GM12878 (cell line): Measurements from ENCODE around the gene PSMD1. TPM values are rescaled to one million over a fixed set of nuclear protein-coding genes. Genes with fewer than 3 reads are reported as not detected.

ENCODE experiments used
- ATAC-seq: fragments of 200-7000 bp; cut with Tn5 transposase; 3 replicates; pipeline ENCODE4 v1.9.1; 2020; ENCODE audit warnings: mild to moderate bottlenecking, moderate library complexity
- BruUV-seq: library from RNA; stranded (reverse); fragments of 400-500 nt; replicated peaks from 2 replicates; lab custom pipeline; 2021; lab: Mats Ljungman, UMichigan
- CTCF ChIA-PET: fragments of 300-600 bp; sonication (Branson Sonifier 250); formaldehyde crosslinking; extraction: SDS; loops from one replicate; lab custom pipeline; 2021; ENCODE audit warnings: inconsistent platforms; lab: Yijun Ruan, JAX
- POLR2A ChIA-PET: fragments of 350-600 bp; formaldehyde crosslinking; extraction: SDS; loops from one replicate; lab custom pipeline; 2021; ENCODE audit warnings: inconsistent platforms; lab: Charles Lee
- RAD21 ChIA-PET: fragments of 300-600 bp; sonication (Branson Sonifier 250); formaldehyde crosslinking; loops from one replicate; lab custom pipeline; 2023; ENCODE audit warnings: antibody characterized with exemption; ENCODE audit not compliant: unreplicated experiment; lab: Charles Lee
- SMC1A ChIA-PET: fragments of 300-600 bp; sonication (Branson Sonifier 250); formaldehyde crosslinking; loops from one replicate; lab custom pipeline; 2023; ENCODE audit not compliant: unreplicated experiment, uncharacterized antibody; lab: Charles Lee
- DNase-seq: peaks from one replicate; pipeline ENCODE4 v3.0.0-alpha.2; 2011; ENCODE audit warnings: low read depth, low spot score
- FAIRE-seq: peaks from 3 replicates; lab custom pipeline; 2011; peaks lifted over from hg19 to GRCh38; lab: Jason Lieb, UNC
- H2AFZ ChIP-seq: 2 replicates; pipeline ENCODE4 v1.6.0; 2011; ENCODE audit warnings: low read depth, low read length, control low read depth; ENCODE audit not compliant: control insufficient read depth
- H3K27ac ChIP-seq: 2 replicates; pipeline ENCODE4 v1.5.1; 2011; ENCODE audit warnings: control low read depth; ENCODE audit not compliant: control insufficient read depth, insufficient read depth
- H3K27me3 ChIP-seq, 2 experiments: replicated peaks in 1 of 2; 2 replicates each; pipeline versions ENCODE4 v1.6.0 to v1.6.1; 2011; ENCODE audit warnings: low read length in 1 of 2; ENCODE audit not compliant: control insufficient read depth in 2 of 2, insufficient read depth in 2 of 2
- H3K36me3 ChIP-seq, 2 experiments: 2 replicates each; pipeline ENCODE4 v1.5.1; 2011; ENCODE audit warnings: low read length in 1 of 2; ENCODE audit not compliant: control insufficient read depth in 2 of 2, insufficient read depth in 2 of 2
- H3K4me1 ChIP-seq: 2 replicates; pipeline ENCODE4 v1.6.1; 2011; ENCODE audit warnings: mild to moderate bottlenecking, low read length, moderate library complexity, mixed read lengths; ENCODE audit not compliant: control insufficient read depth, insufficient read depth
- H3K4me2 ChIP-seq: 2 replicates; pipeline ENCODE4 v1.6.0; 2011; ENCODE audit warnings: control low read depth; ENCODE audit not compliant: control insufficient read depth, insufficient read depth
- H3K4me3 ChIP-seq: fragments of 200-600 bp; sonication (generic); 2 replicates; pipeline ENCODE4 v1.5.1; 2016
- H3K79me2 ChIP-seq: 2 replicates; pipeline ENCODE4 v1.6.0; 2011; ENCODE audit warnings: low read length; ENCODE audit not compliant: control insufficient read depth, insufficient read depth
- H3K9ac ChIP-seq: 2 replicates; pipeline ENCODE4 v1.8.0; 2011; ENCODE audit warnings: low read length, control low read depth, mixed read lengths; ENCODE audit not compliant: control insufficient read depth, insufficient read depth
- H3K9me3 ChIP-seq: replicated peaks from 3 replicates; pipeline ENCODE4 v1.5.1; 2011; ENCODE audit warnings: mild to moderate bottlenecking, low read length; ENCODE audit not compliant: control insufficient read depth, insufficient read depth
- H4K20me1 ChIP-seq: 2 replicates; pipeline ENCODE4 v1.6.0; 2011; ENCODE audit not compliant: control insufficient read depth, insufficient read depth
- FOXM1 ChIP-seq: IDR thresholded peaks from 2 replicates; pipeline ENCODE4 v1.6.1; 2012; ENCODE audit warnings: low read depth, mild to moderate bottlenecking, inconsistent platforms, low read length, moderate library complexity
- NR2C2 ChIP-seq: IDR thresholded peaks from 2 replicates; pipeline ENCODE4 v1.6.1; 2011; ENCODE audit warnings: borderline replicate concordance, low read depth; ENCODE audit not compliant: control insufficient read depth, insufficient read length
- SIX5 ChIP-seq: IDR thresholded peaks from 2 replicates; pipeline ENCODE4 v1.6.1; 2011; ENCODE audit warnings: mild to moderate bottlenecking, low read depth, low read length, moderate library complexity; ENCODE audit not compliant: severe bottlenecking
- SP1 ChIP-seq: IDR thresholded peaks from one replicate; pipeline ENCODE4 v1.6.1; 2011; ENCODE audit warnings: low read depth, low read length
- STAT1 ChIP-seq: fragments of 450-650 bp; conservative IDR thresholded peaks from 2 replicates; pipeline ENCODE4 v1.6.1; 2014; ENCODE audit warnings: antibody characterized with exemption, mild to moderate bottlenecking
- WRNIP1 ChIP-seq: IDR thresholded peaks from 2 replicates; pipeline ENCODE4 v1.6.1; 2011; ENCODE audit warnings: low read depth, low read length, improper control_type of control experiment, borderline replicate concordance
- WGBS: methylation state at CpG from one replicate; pipeline ENCODE4 v1.1.6; 2016; ENCODE audit warnings: low lambda C conversion rate; ENCODE audit not compliant: insufficient replicate concordance, insufficient coverage; ENCODE audit errors: missing lambda C conversion rate; 5-methylcytosine and 5-hydroxymethylcytosine counted together
- in situ Hi-C: fragments of 300-500 bp; cut with MboI; formaldehyde crosslinking; loops from 9 replicates; pipeline ENCODE4 v1.14.3; 2018; ENCODE audit warnings: mixed read lengths
- intact Hi-C: fragments of 100-400 bp; cut with micrococcal nuclease; formaldehyde crosslinking; loops from one replicate; pipeline ENCODE4 v1.14.2; 2022; ENCODE audit not compliant: unreplicated experiment
- polyA plus RNA-seq, 11 experiments: library from polyadenylated mRNA; depleted of rRNA in 4 of 11; unstranded in 6 of 11; stranded (reverse) in 5 of 11; fragments of >200 nt; fragmentation: Nextera tagmentation in 4 of 11; fragmentation: Illumina TruSeq in 1 of 11; extraction: Ambion mirVana in 4 of 11; extraction: Trizol in 1 of 11; gene quantifications; 1 replicate in 1 of 11; 2 replicates in 10 of 11; pipeline versions ENCODE4 v1.2.1 to v1.2.3, GENCODE V29; 2011 to 2016; ENCODE audit warnings: inconsistent platforms in 2 of 11, missing spikeins in 2 of 11, low read depth in 1 of 11
- total RNA-seq, 4 experiments: library from RNA; depleted of rRNA in 3 of 4; stranded (reverse); fragments of >200 nt in 3 of 4; fragmentation: Illumina TruSeq in 1 of 4; extraction: Trizol in 1 of 4; gene quantifications; 2 replicates each; pipeline versions ENCODE4 v1.2.1 to v1.2.3, GENCODE V29; 2013 to 2021
- TF ChIP-seq, protein P1 (sequence below): fragments of 150-350 bp; IDR thresholded peaks from 2 replicates; pipeline ENCODE4 v1.6.1; 2014; ENCODE audit warnings: mild to moderate bottlenecking, low read depth, low read length
- TF ChIP-seq, protein P2 (sequence below): fragments of 450-650 bp; IDR thresholded peaks from 2 replicates; pipeline ENCODE4 v1.6.1; 2017; ENCODE audit warnings: mild to moderate bottlenecking, moderate library complexity
- TF ChIP-seq, protein P3 (sequence below): fragments of 450-650 bp; IDR thresholded peaks from 2 replicates; pipeline ENCODE4 v1.6.1; 2016; ENCODE audit warnings: mild to moderate bottlenecking
- TF ChIP-seq, protein P4 (sequence below): IDR thresholded peaks from 2 replicates; pipeline ENCODE4 v1.6.1; 2012; ENCODE audit warnings: improper control_type of control experiment, low read depth, low read length; ENCODE audit not compliant: insufficient replicate concordance

Gene PSMD1
- total and polyA plus RNA-seq, 10 of the 15 experiments (the other 5 are each of a cell fraction or from before 2014, with no cell fraction given) = 87.4 to 220 (median 139) TPM

DNA sequence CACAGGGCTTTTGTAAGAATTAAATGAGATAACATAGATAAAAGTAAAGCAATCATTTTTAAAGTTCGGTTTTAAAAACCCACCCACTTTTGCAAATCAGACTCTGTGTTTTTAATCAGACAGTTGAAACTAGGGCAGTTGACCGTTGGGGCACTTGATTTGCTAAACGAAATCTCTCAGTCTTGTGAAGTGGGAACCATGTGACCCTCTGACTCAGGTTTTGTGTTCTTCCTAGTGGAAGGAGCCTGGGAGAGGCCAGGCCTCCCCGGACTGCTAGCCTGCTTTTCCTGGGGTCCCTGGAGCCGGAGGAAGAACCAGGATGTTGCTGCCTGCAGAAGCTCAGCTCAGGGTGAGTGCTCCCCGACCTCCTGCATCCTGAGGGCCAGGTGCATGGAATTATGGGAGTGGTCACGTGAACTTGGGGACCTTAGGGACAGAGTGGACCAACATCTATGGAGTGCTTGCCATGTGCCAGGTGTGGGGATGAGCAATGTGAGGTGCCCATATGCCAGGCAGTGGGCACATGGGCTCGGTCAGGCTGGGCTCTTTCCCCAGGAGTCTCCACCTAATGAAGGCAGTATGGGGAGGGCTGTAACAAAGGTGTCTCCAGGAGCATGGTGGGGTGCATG is 15.5 kb upstream of the PSMD1 start:
- intact Hi-C loops (no loop called here), in situ Hi-C loops (no loop called here)
- ATAC-seq (no peak), FAIRE-seq (no peak), DNase-seq (no peak)
- Histone ChIP-seq H2AFZ (no peak overlapping the region), H3K4me2 (no peak overlapping the region), H3K27me3 (peaks cover 10% of the 10 kb centered on the region in 2 experiments; a peak in 3 of 4 replicates), H3K36me3 (no peaks in the 10 kb centered on the region), H3K27ac (no peak overlapping the region), H3K9me3 (no peaks in the 10 kb centered on the region), H3K9ac (no peak overlapping the region), H4K20me1 (no peaks in the 10 kb centered on the region), H3K79me2 (no peaks in the 10 kb centered on the region), H3K4me3 (no peak overlapping the region), H3K4me1 (no peaks in the 10 kb centered on the region)
- POLR2A ChIA-PET = no interaction called here
- RAD21 ChIA-PET = interaction anchor here (1.1 kb wide), 1 partner anchor 11 kb away, joined by 3 read pairs; no protein-coding TSS in a partner anchor
- WGBS = 22% methylated on average over 8 of the region's 8 CpGs
- SMC1A ChIA-PET = no interaction called here
- no TSS peak for BruUV-seq
- CTCF ChIA-PET = interaction anchor here (1.0 to 2.2 kb wide), 3 partner anchors 7 to 12 kb away, joined by 3 to 12 read pairs (median 4); no protein-coding TSS in a partner anchor
- TF ChIP-seq SP1 (no peak), FOXM1 (no peak), WRNIP1 (no peak), STAT1 (no peak), NR2C2 (no peak), SIX5 (no peak)
- TF ChIP-seq, protein P1, sequence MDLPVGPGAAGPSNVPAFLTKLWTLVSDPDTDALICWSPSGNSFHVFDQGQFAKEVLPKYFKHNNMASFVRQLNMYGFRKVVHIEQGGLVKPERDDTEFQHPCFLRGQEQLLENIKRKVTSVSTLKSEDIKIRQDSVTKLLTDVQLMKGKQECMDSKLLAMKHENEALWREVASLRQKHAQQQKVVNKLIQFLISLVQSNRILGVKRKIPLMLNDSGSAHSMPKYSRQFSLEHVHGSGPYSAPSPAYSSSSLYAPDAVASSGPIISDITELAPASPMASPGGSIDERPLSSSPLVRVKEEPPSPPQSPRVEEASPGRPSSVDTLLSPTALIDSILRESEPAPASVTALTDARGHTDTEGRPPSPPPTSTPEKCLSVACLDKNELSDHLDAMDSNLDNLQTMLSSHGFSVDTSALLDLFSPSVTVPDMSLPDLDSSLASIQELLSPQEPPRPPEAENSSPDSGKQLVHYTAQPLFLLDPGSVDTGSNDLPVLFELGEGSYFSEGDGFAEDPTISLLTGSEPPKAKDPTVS = no peak
- TF ChIP-seq, protein P2, sequence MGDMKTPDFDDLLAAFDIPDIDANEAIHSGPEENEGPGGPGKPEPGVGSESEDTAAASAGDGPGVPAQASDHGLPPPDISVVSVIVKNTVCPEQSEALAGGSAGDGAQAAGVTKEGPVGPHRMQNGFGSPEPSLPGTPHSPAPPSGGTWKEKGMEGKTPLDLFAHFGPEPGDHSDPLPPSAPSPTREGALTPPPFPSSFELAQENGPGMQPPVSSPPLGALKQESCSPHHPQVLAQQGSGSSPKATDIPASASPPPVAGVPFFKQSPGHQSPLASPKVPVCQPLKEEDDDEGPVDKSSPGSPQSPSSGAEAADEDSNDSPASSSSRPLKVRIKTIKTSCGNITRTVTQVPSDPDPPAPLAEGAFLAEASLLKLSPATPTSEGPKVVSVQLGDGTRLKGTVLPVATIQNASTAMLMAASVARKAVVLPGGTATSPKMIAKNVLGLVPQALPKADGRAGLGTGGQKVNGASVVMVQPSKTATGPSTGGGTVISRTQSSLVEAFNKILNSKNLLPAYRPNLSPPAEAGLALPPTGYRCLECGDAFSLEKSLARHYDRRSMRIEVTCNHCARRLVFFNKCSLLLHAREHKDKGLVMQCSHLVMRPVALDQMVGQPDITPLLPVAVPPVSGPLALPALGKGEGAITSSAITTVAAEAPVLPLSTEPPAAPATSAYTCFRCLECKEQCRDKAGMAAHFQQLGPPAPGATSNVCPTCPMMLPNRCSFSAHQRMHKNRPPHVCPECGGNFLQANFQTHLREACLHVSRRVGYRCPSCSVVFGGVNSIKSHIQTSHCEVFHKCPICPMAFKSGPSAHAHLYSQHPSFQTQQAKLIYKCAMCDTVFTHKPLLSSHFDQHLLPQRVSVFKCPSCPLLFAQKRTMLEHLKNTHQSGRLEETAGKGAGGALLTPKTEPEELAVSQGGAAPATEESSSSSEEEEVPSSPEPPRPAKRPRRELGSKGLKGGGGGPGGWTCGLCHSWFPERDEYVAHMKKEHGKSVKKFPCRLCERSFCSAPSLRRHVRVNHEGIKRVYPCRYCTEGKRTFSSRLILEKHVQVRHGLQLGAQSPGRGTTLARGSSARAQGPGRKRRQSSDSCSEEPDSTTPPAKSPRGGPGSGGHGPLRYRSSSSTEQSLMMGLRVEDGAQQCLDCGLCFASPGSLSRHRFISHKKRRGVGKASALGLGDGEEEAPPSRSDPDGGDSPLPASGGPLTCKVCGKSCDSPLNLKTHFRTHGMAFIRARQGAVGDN = no peak
- TF ChIP-seq, protein P3, sequence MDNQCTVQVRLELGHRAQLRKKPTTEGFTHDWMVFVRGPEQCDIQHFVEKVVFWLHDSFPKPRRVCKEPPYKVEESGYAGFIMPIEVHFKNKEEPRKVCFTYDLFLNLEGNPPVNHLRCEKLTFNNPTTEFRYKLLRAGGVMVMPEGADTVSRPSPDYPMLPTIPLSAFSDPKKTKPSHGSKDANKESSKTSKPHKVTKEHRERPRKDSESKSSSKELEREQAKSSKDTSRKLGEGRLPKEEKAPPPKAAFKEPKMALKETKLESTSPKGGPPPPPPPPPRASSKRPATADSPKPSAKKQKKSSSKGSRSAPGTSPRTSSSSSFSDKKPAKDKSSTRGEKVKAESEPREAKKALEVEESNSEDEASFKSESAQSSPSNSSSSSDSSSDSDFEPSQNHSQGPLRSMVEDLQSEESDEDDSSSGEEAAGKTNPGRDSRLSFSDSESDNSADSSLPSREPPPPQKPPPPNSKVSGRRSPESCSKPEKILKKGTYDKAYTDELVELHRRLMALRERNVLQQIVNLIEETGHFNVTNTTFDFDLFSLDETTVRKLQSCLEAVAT = no peak
- TF ChIP-seq, protein P4, sequence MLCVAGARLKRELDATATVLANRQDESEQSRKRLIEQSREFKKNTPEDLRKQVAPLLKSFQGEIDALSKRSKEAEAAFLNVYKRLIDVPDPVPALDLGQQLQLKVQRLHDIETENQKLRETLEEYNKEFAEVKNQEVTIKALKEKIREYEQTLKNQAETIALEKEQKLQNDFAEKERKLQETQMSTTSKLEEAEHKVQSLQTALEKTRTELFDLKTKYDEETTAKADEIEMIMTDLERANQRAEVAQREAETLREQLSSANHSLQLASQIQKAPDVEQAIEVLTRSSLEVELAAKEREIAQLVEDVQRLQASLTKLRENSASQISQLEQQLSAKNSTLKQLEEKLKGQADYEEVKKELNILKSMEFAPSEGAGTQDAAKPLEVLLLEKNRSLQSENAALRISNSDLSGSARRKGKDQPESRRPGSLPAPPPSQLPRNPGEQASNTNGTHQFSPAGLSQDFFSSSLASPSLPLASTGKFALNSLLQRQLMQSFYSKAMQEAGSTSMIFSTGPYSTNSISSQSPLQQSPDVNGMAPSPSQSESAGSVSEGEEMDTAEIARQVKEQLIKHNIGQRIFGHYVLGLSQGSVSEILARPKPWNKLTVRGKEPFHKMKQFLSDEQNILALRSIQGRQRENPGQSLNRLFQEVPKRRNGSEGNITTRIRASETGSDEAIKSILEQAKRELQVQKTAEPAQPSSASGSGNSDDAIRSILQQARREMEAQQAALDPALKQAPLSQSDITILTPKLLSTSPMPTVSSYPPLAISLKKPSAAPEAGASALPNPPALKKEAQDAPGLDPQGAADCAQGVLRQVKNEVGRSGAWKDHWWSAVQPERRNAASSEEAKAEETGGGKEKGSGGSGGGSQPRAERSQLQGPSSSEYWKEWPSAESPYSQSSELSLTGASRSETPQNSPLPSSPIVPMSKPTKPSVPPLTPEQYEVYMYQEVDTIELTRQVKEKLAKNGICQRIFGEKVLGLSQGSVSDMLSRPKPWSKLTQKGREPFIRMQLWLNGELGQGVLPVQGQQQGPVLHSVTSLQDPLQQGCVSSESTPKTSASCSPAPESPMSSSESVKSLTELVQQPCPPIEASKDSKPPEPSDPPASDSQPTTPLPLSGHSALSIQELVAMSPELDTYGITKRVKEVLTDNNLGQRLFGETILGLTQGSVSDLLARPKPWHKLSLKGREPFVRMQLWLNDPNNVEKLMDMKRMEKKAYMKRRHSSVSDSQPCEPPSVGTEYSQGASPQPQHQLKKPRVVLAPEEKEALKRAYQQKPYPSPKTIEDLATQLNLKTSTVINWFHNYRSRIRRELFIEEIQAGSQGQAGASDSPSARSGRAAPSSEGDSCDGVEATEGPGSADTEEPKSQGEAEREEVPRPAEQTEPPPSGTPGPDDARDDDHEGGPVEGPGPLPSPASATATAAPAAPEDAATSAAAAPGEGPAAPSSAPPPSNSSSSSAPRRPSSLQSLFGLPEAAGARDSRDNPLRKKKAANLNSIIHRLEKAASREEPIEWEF = no peak
